Endothelial cell of umbilical vein (primary cell): Measurements from ENCODE around the gene MYADM. TPM values are rescaled to one million over a fixed set of nuclear protein-coding genes. Genes with fewer than 3 reads are reported as not detected.

Experiments
- BruUV-seq: library from RNA; stranded (reverse); fragments of 400-500 nt; replicated peaks from 2 replicates; lab custom pipeline; 2021; lab: Mats Ljungman, UMichigan
- CTCF ChIA-PET: fragments of 300-600, 350-600 bp; sonication (Branson Sonifier 250); formaldehyde crosslinking; loops from one replicate; lab custom pipeline; 2021; ENCODE audit warnings: antibody characterized with exemption, inconsistent platforms; lab: Charles Lee
- POLR2A ChIA-PET: fragments of 300-600, 350-600 bp; sonication (Branson Sonifier 250); formaldehyde crosslinking; loops from one replicate; lab custom pipeline; 2021; ENCODE audit warnings: antibody characterized with exemption, inconsistent platforms; lab: Charles Lee
- DNase-seq: peaks from one replicate; pipeline ENCODE4 v3.0.0-alpha.2; 2011; ENCODE audit warnings: low read depth, low spot score
- FAIRE-seq: peaks from 2 replicates; lab custom pipeline; 2011; peaks lifted over from hg19 to GRCh38; lab: Jason Lieb, UNC
- H2AFZ ChIP-seq: 2 replicates; pipeline ENCODE4 v1.6.0; 2012; ENCODE audit warnings: low read depth, low read length, control low read depth, inconsistent platforms
- H3K27ac ChIP-seq: 2 replicates; pipeline ENCODE4 v1.5.1; 2011; ENCODE audit warnings: low read depth, mild to moderate bottlenecking, control low read depth, low read length, moderate library complexity; ENCODE audit not compliant: insufficient read depth
- H3K27me3 ChIP-seq, 2 experiments: 2 replicates each; pipeline versions ENCODE4 v1.6.0 to v1.6.1; 2011; ENCODE audit warnings: low read length in 2 of 2, mixed read lengths in 1 of 2; ENCODE audit not compliant: control insufficient read depth in 2 of 2, insufficient read depth in 2 of 2
- H3K36me3 ChIP-seq, 2 experiments: 2 replicates in 1 of 2; 3 replicates in 1 of 2; pipeline ENCODE4 v1.5.1; 2011; ENCODE audit warnings: low read length in 2 of 2, mild to moderate bottlenecking in 1 of 2, moderate library complexity in 1 of 2; ENCODE audit not compliant: control insufficient read depth in 2 of 2, insufficient read depth in 2 of 2; ENCODE audit errors: extremely low read depth in 1 of 2
- H3K4me1 ChIP-seq: 3 replicates; pipeline ENCODE4 v1.5.1; 2011; ENCODE audit warnings: mild to moderate bottlenecking, low read length; ENCODE audit not compliant: control insufficient read depth, insufficient read depth; ENCODE audit errors: extremely low read depth
- H3K4me2 ChIP-seq: 2 replicates; pipeline ENCODE4 v1.6.1; 2011; ENCODE audit warnings: low read length, control low read depth, mixed read lengths; ENCODE audit not compliant: insufficient read depth
- H3K4me3 ChIP-seq, 3 experiments: fragments of 200-600 bp in 1 of 3; sonication (generic), shearing (Covaris generic) in 1 of 3; replicated peaks in 1 of 3; 2 replicates each; pipeline ENCODE4 v1.5.1; 2011 to 2016; ENCODE audit warnings: control low read depth in 3 of 3, low read length in 3 of 3, mild to moderate bottlenecking in 2 of 3, inconsistent platforms in 1 of 3, low read depth in 1 of 3, moderate library complexity in 1 of 3; ENCODE audit not compliant: insufficient read depth in 1 of 3
- H3K79me2 ChIP-seq: 2 replicates; pipeline ENCODE4 v1.6.0; 2012; ENCODE audit warnings: low read length, inconsistent platforms; ENCODE audit not compliant: control insufficient read depth, insufficient read depth
- H3K9ac ChIP-seq: replicated peaks from 2 replicates; pipeline ENCODE3; 2011; ENCODE audit warnings: low read length, control low read depth; ENCODE audit not compliant: insufficient read depth; ENCODE audit errors: extremely low read depth
- H3K9me1 ChIP-seq: replicated peaks from 3 replicates; pipeline ENCODE4 v1.6.0; 2011; ENCODE audit warnings: mild to moderate bottlenecking, low read length; ENCODE audit not compliant: control insufficient read depth, insufficient read depth; ENCODE audit errors: extremely low read depth
- H3K9me3 ChIP-seq: replicated peaks from 2 replicates; pipeline ENCODE4 v1.5.1; 2012; ENCODE audit warnings: low read length, inconsistent platforms; ENCODE audit not compliant: control insufficient read depth, insufficient read depth
- H4K20me1 ChIP-seq: replicated peaks from 2 replicates; pipeline ENCODE3; 2011; ENCODE audit warnings: mild to moderate bottlenecking, low read length; ENCODE audit not compliant: control insufficient read depth, insufficient read depth; ENCODE audit errors: extremely low read depth
- CTCF ChIP-seq, 2 donors: IDR thresholded peaks; 1 replicate in 1 of 2; 2 replicates in 1 of 2; pipeline ENCODE4 v1.5.1; 2011; ENCODE audit warnings: low read length in 2 of 2, mild to moderate bottlenecking in 2 of 2, moderate library complexity in 2 of 2, control low read depth in 1 of 2, inconsistent platforms in 1 of 2, low read depth in 1 of 2; ENCODE audit not compliant: insufficient read depth in 1 of 2; ENCODE audit errors: extremely low read depth in 1 of 2
- GATA2 ChIP-seq: IDR thresholded peaks from 2 replicates; pipeline ENCODE4 v1.7.0; 2011; ENCODE audit warnings: low read depth, mild to moderate bottlenecking, moderate library complexity, mixed read lengths, low read length; ENCODE audit not compliant: insufficient read length, insufficient read depth
- JUN ChIP-seq: IDR thresholded peaks from 2 replicates; pipeline ENCODE4 v1.6.1; 2011; ENCODE audit warnings: borderline replicate concordance, low read depth; ENCODE audit not compliant: insufficient read length, insufficient read depth
- MAX ChIP-seq: IDR thresholded peaks from 2 replicates; pipeline ENCODE4 v1.6.1; 2011; ENCODE audit not compliant: insufficient read depth, insufficient read length
- MYC ChIP-seq: IDR thresholded peaks from one replicate; pipeline ENCODE4 v1.6.1; 2011; ENCODE audit warnings: mild to moderate bottlenecking, low read depth, low read length
- POLR2A ChIP-seq: IDR thresholded peaks from 2 replicates; pipeline ENCODE4 v1.6.1; 2012; ENCODE audit warnings: low read depth, mild to moderate bottlenecking, control low read depth, low read length
- POLR2AphosphoS5 ChIP-seq: IDR thresholded peaks from 2 replicates; pipeline ENCODE4 v1.6.1; 2012; ENCODE audit warnings: low read depth, mild to moderate bottlenecking, control low read depth, low read length, moderate library complexity; ENCODE audit not compliant: insufficient read depth
- dilution Hi-C: fragments of 300-500 bp; cut with MboI; formaldehyde crosslinking; loops from one replicate; pipeline ENCODE4 v1.15.0; 2019; ENCODE audit warnings: low sequenced_read_pairs; ENCODE audit not compliant: extremely low pct_ligation_motif_present
- intact Hi-C: fragments of 100-400 bp; cut with micrococcal nuclease; formaldehyde crosslinking; loops from one replicate; pipeline ENCODE4 v1.10.0; 2022
- polyA plus RNA-seq, 4 experiments: library from polyadenylated mRNA; depleted of rRNA in 3 of 4; stranded (reverse) in 3 of 4; unstranded in 1 of 4; fragments of >200 nt; gene quantifications; 2 replicates each; pipeline versions ENCODE4 v1.2.1 to v1.2.3, GENCODE V29; 2011 to 2012; ENCODE audit warnings: missing spikeins in 1 of 4
- total RNA-seq: library from RNA; stranded (reverse); gene quantifications from 2 replicates; pipeline ENCODE4 v1.2.3, GENCODE V29; 2021

The MYADM gene
- total and polyA plus RNA-seq, 2 donors (not counting 3 experiments of a cell fraction or from before 2014, with no cell fraction given): 100 to 133 TPM

GRCh38 chr19:53872762-53873161 lies 5.1 kb downstream of the MYADM start:
- H3K4me1 ChIP-seq: no peaks in the 10 kb centered on the region
- no TSS peak for BruUV-seq
- no peak overlapping the region for H3K4me2 ChIP-seq
- no peaks in the 10 kb centered on the region for H3K9me3 ChIP-seq
- FAIRE-seq (no peak), DNase-seq (no peak)
- H3K9ac ChIP-seq: no peak overlapping the region
- TF ChIP-seq JUN (no peak), MAX (no peak)
- H3K79me2 ChIP-seq: peaks cover 29% of the 10 kb centered on the region
- CTCF ChIA-PET: interaction anchor here (0.6 to 1.2 kb wide), 3 partner anchors 34 to 157 kb away, joined by 3 to 5 read pairs (median 4); no protein-coding TSS in a partner anchor
- intact Hi-C loops (no loop called here), dilution Hi-C loops (no loop called here)
- H3K27me3 ChIP-seq: no peaks in the 10 kb centered on the region
- H3K4me3 ChIP-seq: no peak overlapping the region
- POLR2A ChIA-PET: no interaction called here
- no peak overlapping the region for H2AFZ ChIP-seq
- H3K9me1 ChIP-seq: no peaks in the 10 kb centered on the region
- H3K36me3 ChIP-seq: peaks cover 0 to 17% of the 10 kb centered on the region in 2 experiments
- H3K27ac ChIP-seq: no peak overlapping the region
- H4K20me1 ChIP-seq: no peaks in the 10 kb centered on the region

GRCh38 chr19:53873773-53874605 lies 6.3 kb downstream of the MYADM start:
- H3K4me3 ChIP-seq: no peak overlapping the region
- FAIRE-seq (no peak), DNase-seq (no peak)
- intact Hi-C loops (no loop called here), dilution Hi-C loops (no loop called here)
- TF ChIP-seq POLR2AphosphoS5 (no peak), MAX (no peak), GATA2 (no peak), MYC (no peak), POLR2A (no peak), CTCF (IDR thresholded peaks at IDR 0.05; ENCODE audit: extremely low read depth in 1 of 2, insufficient read depth in 1 of 2, low read depth in 1 of 2, low read length in 2 of 2) (no peak)
- H3K27ac ChIP-seq: no peak overlapping the region
- H3K79me2 ChIP-seq: peaks cover 19% of the 10 kb centered on the region
- H3K27me3 ChIP-seq: no peaks in the 10 kb centered on the region
- H3K9me3 ChIP-seq: no peaks in the 10 kb centered on the region
- no peak overlapping the region for H3K4me2 ChIP-seq
- H3K9ac ChIP-seq: no peak overlapping the region
- no peaks in the 10 kb centered on the region for H4K20me1 ChIP-seq
- peaks cover 0 to 17% of the 10 kb centered on the region in 2 experiments for H3K36me3 ChIP-seq
- ChIA-PET CTCF (interaction anchor here (0.8 to 1.2 kb wide), 2 partner anchors 81 to 156 kb away, joined by 4 read pairs; no protein-coding TSS in a partner anchor), POLR2A (no interaction called here)
- H3K9me1 ChIP-seq: no peaks in the 10 kb centered on the region
- H3K4me1 ChIP-seq: peaks cover 4% of the 10 kb centered on the region
- H2AFZ ChIP-seq: no peak overlapping the region
- BruUV-seq: no TSS peak
